Neuronal stem cell (in vitro differentiated cells): Measurements from ENCODE around the gene TRIM69.

Experiments
- DNase-seq: peaks from one replicate; pipeline ENCODE4 v3.0.0-alpha.2; 2013; ENCODE audit warnings: low spot score
- H2AFZ ChIP-seq: one replicate; pipeline ENCODE4 v1.6.1; 2013; ENCODE audit warnings: mild to moderate bottlenecking, low read length, inconsistent platforms
- H2AK5ac ChIP-seq: 2 replicates; pipeline ENCODE4 v1.6.1; 2013; ENCODE audit warnings: low read depth, mild to moderate bottlenecking, inconsistent platforms, low read length, moderate library complexity, mixed read lengths
- H2BK120ac ChIP-seq: 2 replicates; pipeline ENCODE4 v1.6.1; 2013; ENCODE audit warnings: low read depth, mild to moderate bottlenecking, inconsistent platforms, low read length, moderate library complexity, mixed read lengths
- H2BK12ac ChIP-seq: one replicate; pipeline ENCODE4 v1.6.1; 2013; ENCODE audit warnings: low read length, inconsistent platforms
- H2BK15ac ChIP-seq: 2 replicates; pipeline ENCODE4 v1.6.1; 2013; ENCODE audit warnings: mild to moderate bottlenecking, low read length, inconsistent platforms, mixed read lengths
- H2BK5ac ChIP-seq: one replicate; pipeline ENCODE4 v1.6.1; 2013; ENCODE audit warnings: inconsistent platforms, mild to moderate bottlenecking, low read length, moderate library complexity
- H3K14ac ChIP-seq: one replicate; pipeline ENCODE4 v1.6.1; 2013; ENCODE audit warnings: low read length, inconsistent platforms
- H3K18ac ChIP-seq: 2 replicates; pipeline ENCODE4 v1.6.1; 2013; ENCODE audit warnings: low read length, inconsistent platforms
- H3K23ac ChIP-seq: 2 replicates; pipeline ENCODE4 v1.6.1; 2013; ENCODE audit warnings: low read depth, mild to moderate bottlenecking, mixed read lengths, low read length, inconsistent platforms; ENCODE audit not compliant: poor library complexity
- H3K27ac ChIP-seq: replicated peaks from 3 replicates; pipeline ENCODE4 v1.5.1; 2013; ENCODE audit warnings: low read length, inconsistent platforms
- H3K27me3 ChIP-seq, 3 experiments: 2 replicates each; pipeline ENCODE4 v1.6.1; 2013; ENCODE audit warnings: low read length in 3 of 3, mild to moderate bottlenecking in 2 of 3, inconsistent platforms in 1 of 3, low read depth in 1 of 3, mixed read lengths in 1 of 3, moderate library complexity in 1 of 3; ENCODE audit not compliant: control insufficient read depth in 3 of 3, insufficient read depth in 3 of 3
- H3K36me3 ChIP-seq, 2 donors: replicated peaks in 1 of 2; 2 replicates each; pipeline ENCODE4 v1.6.1; 2013; ENCODE audit warnings: low read length in 2 of 2; ENCODE audit not compliant: control insufficient read depth in 2 of 2, insufficient read depth in 2 of 2
- H3K4ac ChIP-seq: 2 replicates; pipeline ENCODE4 v1.6.1; 2013; ENCODE audit warnings: inconsistent platforms, mild to moderate bottlenecking, low read length, moderate library complexity
- H3K4me1 ChIP-seq, 2 donors: 1 replicate in 1 of 2; 2 replicates in 1 of 2; pipeline ENCODE4 v1.6.1; 2013; ENCODE audit warnings: low read length in 2 of 2, low read depth in 1 of 2; ENCODE audit not compliant: control insufficient read depth in 2 of 2, insufficient read depth in 1 of 2
- H3K4me2 ChIP-seq: one replicate; pipeline ENCODE4 v1.6.1; 2013; ENCODE audit warnings: mild to moderate bottlenecking, low read length, inconsistent platforms; ENCODE audit not compliant: insufficient read depth, poor library complexity, severe bottlenecking
- H3K4me3 ChIP-seq, 2 donors: 2 replicates each; pipeline ENCODE4 v1.5.1; 2013; ENCODE audit warnings: low read length in 2 of 2, mild to moderate bottlenecking in 2 of 2, inconsistent platforms in 1 of 2, moderate library complexity in 1 of 2
- H3K79me1 ChIP-seq: one replicate; pipeline ENCODE4 v1.6.1; 2013; ENCODE audit warnings: low read depth, mild to moderate bottlenecking, inconsistent platforms, low read length, moderate library complexity
- H3K9ac ChIP-seq: one replicate; pipeline ENCODE4 v1.6.1; 2013; ENCODE audit warnings: mild to moderate bottlenecking, low read depth, low read length, inconsistent platforms; ENCODE audit not compliant: poor library complexity
- H3K9me3 ChIP-seq, 2 donors: replicated peaks in 1 of 2; 2 replicates each; pipeline versions ENCODE3 to v1.6.1; 2013; ENCODE audit warnings: low read length in 2 of 2, mild to moderate bottlenecking in 2 of 2, inconsistent platforms in 1 of 2, low read depth in 1 of 2, mixed read lengths in 1 of 2, moderate library complexity in 1 of 2; ENCODE audit not compliant: control insufficient read depth in 2 of 2, insufficient read depth in 1 of 2
- H4K8ac ChIP-seq: one replicate; pipeline ENCODE4 v1.6.1; 2013; ENCODE audit warnings: low read depth, mild to moderate bottlenecking, inconsistent platforms, low read length, moderate library complexity
- H4K91ac ChIP-seq: one replicate; pipeline ENCODE4 v1.6.1; 2013; ENCODE audit warnings: low read length, low read depth, mild to moderate bottlenecking, inconsistent platforms; ENCODE audit not compliant: poor library complexity
- WGBS, 2 donors: extraction: QIAGEN DNeasy Blood & Tissue Kit; methylation state at CpG; one replicate each; pipeline ENCODE4 v1.1.7; 2013; ENCODE audit warnings: missing lambda C conversion rate in 2 of 2, mixed read lengths in 1 of 2; ENCODE audit not compliant: insufficient read length in 2 of 2, insufficient replicate concordance in 1 of 2; ENCODE audit errors: extremely low coverage in 2 of 2; 5-methylcytosine and 5-hydroxymethylcytosine counted together

Gene TRIM69

GRCh38 chr15:44694416-44694815, 41.9 kb upstream of the TRIM69 start:
- Histone ChIP-seq H4K8ac (no peak overlapping the region), H2BK5ac (no peak overlapping the region), H3K36me3 (no peaks in the 10 kb centered on the region), H3K4ac (no peak overlapping the region), H2BK12ac (no peak overlapping the region), H2BK15ac (no peak overlapping the region), H3K27me3 (peaks cover 0 to 17% (median 0%) of the 10 kb centered on the region in 3 experiments), H2BK120ac (no peak overlapping the region), H3K4me3 (no peak overlapping the region), H3K4me2 (no peak overlapping the region), H3K18ac (no peak overlapping the region), H2AK5ac (no peak overlapping the region), H3K79me1 (no peaks in the 10 kb centered on the region), H3K9ac (no peak overlapping the region), H3K14ac (no peak overlapping the region), H3K23ac (no peak overlapping the region), H2AFZ (peak overlapping the region; percentile 22), H3K4me1 (no peaks in the 10 kb centered on the region), H4K91ac (no peak overlapping the region), H3K9me3 (no peaks in the 10 kb centered on the region), H3K27ac (no peak overlapping the region)
- WGBS, 2 donors: no CpG with 5 or more reads among the region's 4 CpGs
- no peak for DNase-seq

- no peak overlapping the region for H3K9ac ChIP-seq
- no peak overlapping the region for H3K4ac ChIP-seq
- peaks cover 0 to 17% (median 0%) of the 10 kb centered on the region in 3 experiments for H3K27me3 ChIP-seq
- H3K14ac ChIP-seq: no peak overlapping the region
- no peak overlapping the region for H2BK12ac ChIP-seq
- no peak overlapping the region for H2BK5ac ChIP-seq
- H3K4me1 ChIP-seq: no peaks in the 10 kb centered on the region
- no peak overlapping the region for H3K18ac ChIP-seq
- no peak overlapping the region for H3K4me3 ChIP-seq
- no peak for DNase-seq
- H2BK120ac ChIP-seq: no peak overlapping the region
- H3K27ac ChIP-seq: no peak overlapping the region
- no peaks in the 10 kb centered on the region for H3K9me3 ChIP-seq
- no peak overlapping the region for H4K91ac ChIP-seq
- WGBS, 2 donors: no CpG with 5 or more reads among the region's 3 CpGs
- no peak overlapping the region for H3K4me2 ChIP-seq
- no peak overlapping the region for H3K23ac ChIP-seq
- no peaks in the 10 kb centered on the region for H3K79me1 ChIP-seq
- peak overlapping the region; percentile 67 for H2AFZ ChIP-seq
- H3K36me3 ChIP-seq: no peaks in the 10 kb centered on the region
- no peak overlapping the region for H2AK5ac ChIP-seq
- H4K8ac ChIP-seq: no peak overlapping the region
- no peak overlapping the region for H2BK15ac ChIP-seq
Measured at GRCh38 chr15:44695294-44695693, 41.0 kb upstream of the TRIM69 start.

- Histone ChIP-seq H2BK15ac (no peak overlapping the region), H3K9me3 (no peaks in the 10 kb centered on the region), H3K4me1 (no peaks in the 10 kb centered on the region), H3K4ac (no peak overlapping the region), H4K8ac (no peak overlapping the region), H3K79me1 (no peaks in the 10 kb centered on the region), H3K23ac (no peak overlapping the region), H2AK5ac (no peak overlapping the region), H3K4me2 (no peak overlapping the region), H3K4me3 (no peak overlapping the region), H3K27me3 (peaks cover 0 to 17% (median 0%) of the 10 kb centered on the region in 3 experiments), H3K9ac (no peak overlapping the region), H2AFZ (no peak overlapping the region), H3K27ac (no peak overlapping the region), H3K18ac (no peak overlapping the region), H2BK120ac (no peak overlapping the region), H3K14ac (no peak overlapping the region), H3K36me3 (no peaks in the 10 kb centered on the region), H2BK12ac (no peak overlapping the region), H2BK5ac (no peak overlapping the region), H4K91ac (no peak overlapping the region)
- DNase-seq: no peak
Measured at GRCh38 chr15:44697014-44697413, 39.3 kb upstream of the TRIM69 start.

- H2AFZ ChIP-seq: no peak overlapping the region
- H3K4me2 ChIP-seq: no peak overlapping the region
- H3K4me1 ChIP-seq: no peaks in the 10 kb centered on the region
- H3K4me3 ChIP-seq: no peak overlapping the region
- no peaks in the 10 kb centered on the region for H3K79me1 ChIP-seq
- DNase-seq: no peak
- no peak overlapping the region for H3K18ac ChIP-seq
- H3K14ac ChIP-seq: no peak overlapping the region
- H3K23ac ChIP-seq: no peak overlapping the region
- H3K4ac ChIP-seq: no peak overlapping the region
- no peak overlapping the region for H4K8ac ChIP-seq
- no peaks in the 10 kb centered on the region for H3K36me3 ChIP-seq
- H2BK15ac ChIP-seq: no peak overlapping the region
- no peak overlapping the region for H2BK120ac ChIP-seq
- no peak overlapping the region for H2BK5ac ChIP-seq
- H4K91ac ChIP-seq: no peak overlapping the region
- no peak overlapping the region for H3K9ac ChIP-seq
- H2AK5ac ChIP-seq: no peak overlapping the region
- H3K27ac ChIP-seq: no peak overlapping the region
- H3K9me3 ChIP-seq: no peaks in the 10 kb centered on the region
- H3K27me3 ChIP-seq: peaks cover 0 to 10% (median 0%) of the 10 kb centered on the region in 3 experiments
- no peak overlapping the region for H2BK12ac ChIP-seq
- WGBS, 2 donors: no CpG with 5 or more reads among the region's 2 CpGs
Measured at GRCh38 chr15:44698641-44699040, 37.7 kb upstream of the TRIM69 start.
